ENCODE results near the gene NAA50.
A peak's percentile ranks its signal among the peaks of the same experiment; 100 is the strongest.

NAA50 gene

DNA sequence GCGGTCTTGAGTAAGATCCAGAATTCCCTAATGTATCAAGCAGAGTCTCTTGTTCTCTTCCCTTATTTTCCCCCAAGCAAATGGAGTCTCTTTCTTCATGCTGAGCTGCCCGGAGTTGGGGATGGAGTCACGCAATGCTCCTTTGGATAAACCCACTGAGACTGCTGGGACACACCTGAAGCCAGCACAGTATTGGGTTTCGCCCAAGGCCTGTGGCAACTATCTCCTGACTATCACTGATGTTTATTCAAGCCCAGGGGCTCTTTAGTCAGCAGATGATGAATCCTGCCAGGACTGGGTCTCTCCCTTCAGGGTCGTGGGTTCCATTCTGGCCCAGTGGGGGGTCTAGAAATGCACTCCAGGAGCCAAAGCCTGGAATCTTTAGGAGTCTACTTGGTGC lies 60.9 kb downstream of the NAA50 start:
- DNase-seq = no peak

- no peak for DNase-seq
Measured at GRCh38 chr3:113684271-113684819, 61.7 kb downstream of the NAA50 start.

DNA sequence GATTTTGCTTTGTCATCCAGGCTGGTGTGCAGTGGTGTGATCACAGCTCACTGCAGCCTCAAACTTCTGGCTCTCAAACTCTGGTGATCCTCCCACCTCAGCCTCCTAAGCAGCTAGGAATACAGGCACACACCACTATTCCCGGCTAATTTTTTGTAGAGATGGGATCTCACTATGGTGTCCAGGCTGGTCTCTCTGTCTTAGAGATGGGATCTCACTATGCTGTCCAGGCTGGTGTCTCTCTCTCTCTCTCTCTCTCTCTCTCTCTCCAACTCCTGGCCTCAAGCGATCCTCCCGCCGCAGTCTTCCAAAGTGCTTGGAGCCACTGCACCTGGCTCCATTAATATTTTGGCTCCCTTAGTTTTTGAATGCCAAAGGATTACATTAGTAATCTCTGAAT lies 67.3 kb downstream of the NAA50 start:
- no peak for DNase-seq

- DNase-seq = no peak
Measured at GRCh38 chr3:113677737-113678136, 68.3 kb downstream of the NAA50 start.

DNA sequence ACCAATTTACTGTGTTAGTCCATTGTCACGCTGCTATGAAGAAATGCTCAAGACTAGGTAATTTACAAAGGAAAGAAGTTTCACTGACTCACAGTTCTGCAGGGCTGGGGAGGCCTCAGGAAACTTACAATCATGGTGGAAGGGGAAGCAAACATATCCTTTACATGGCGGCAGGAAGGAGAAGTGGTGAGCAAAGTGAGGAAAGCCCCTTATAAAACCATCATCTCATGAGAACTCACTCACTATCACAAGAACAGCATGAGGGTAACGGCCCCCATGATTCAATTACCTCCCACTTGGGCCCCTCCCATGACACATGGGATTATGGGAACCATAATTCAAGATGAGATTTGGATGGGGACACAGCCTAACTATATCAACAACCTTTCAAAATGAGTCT lies 69.8 kb downstream of the NAA50 start:
- DNase-seq = peak; percentile 73

GRCh38 chr3:113673593-113673992 lies 72.5 kb downstream of the NAA50 start:
- DNase-seq = no peak

DNA sequence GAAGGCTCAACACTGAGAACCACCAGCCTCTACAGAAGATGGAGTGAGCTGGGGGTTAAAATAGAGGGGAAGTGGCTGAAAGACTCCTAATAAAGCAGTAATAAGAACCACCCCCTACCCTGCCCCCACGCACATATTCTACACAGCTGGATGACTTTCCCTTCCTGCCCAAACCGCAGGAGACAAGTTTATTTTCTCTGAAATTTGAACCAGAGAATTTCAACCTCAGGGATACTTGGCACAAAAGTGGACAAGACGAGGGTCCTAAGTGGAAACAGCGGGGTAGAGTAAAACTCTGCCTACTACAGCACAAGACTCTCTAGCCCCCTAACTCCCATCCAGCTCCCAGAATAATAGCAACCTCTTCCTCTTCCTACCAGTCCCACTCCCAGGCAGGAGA lies 78.0 kb downstream of the NAA50 start:
- no peak for DNase-seq
